ENCODE results near the gene FTSJ3.
"Not testable (repeated sequence)": the region's sequence is repeated elsewhere in the genome, so short reads cannot be mapped to it uniquely, and the experiment has no call there.

The FTSJ3 gene, protein sequence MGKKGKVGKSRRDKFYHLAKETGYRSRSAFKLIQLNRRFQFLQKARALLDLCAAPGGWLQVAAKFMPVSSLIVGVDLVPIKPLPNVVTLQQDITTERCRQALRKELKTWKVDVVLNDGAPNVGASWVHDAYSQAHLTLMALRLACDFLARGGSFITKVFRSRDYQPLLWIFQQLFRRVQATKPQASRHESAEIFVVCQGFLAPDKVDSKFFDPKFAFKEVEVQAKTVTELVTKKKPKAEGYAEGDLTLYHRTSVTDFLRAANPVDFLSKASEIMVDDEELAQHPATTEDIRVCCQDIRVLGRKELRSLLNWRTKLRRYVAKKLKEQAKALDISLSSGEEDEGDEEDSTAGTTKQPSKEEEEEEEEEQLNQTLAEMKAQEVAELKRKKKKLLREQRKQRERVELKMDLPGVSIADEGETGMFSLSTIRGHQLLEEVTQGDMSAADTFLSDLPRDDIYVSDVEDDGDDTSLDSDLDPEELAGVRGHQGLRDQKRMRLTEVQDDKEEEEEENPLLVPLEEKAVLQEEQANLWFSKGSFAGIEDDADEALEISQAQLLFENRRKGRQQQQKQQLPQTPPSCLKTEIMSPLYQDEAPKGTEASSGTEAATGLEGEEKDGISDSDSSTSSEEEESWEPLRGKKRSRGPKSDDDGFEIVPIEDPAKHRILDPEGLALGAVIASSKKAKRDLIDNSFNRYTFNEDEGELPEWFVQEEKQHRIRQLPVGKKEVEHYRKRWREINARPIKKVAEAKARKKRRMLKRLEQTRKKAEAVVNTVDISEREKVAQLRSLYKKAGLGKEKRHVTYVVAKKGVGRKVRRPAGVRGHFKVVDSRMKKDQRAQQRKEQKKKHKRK

DNA sequence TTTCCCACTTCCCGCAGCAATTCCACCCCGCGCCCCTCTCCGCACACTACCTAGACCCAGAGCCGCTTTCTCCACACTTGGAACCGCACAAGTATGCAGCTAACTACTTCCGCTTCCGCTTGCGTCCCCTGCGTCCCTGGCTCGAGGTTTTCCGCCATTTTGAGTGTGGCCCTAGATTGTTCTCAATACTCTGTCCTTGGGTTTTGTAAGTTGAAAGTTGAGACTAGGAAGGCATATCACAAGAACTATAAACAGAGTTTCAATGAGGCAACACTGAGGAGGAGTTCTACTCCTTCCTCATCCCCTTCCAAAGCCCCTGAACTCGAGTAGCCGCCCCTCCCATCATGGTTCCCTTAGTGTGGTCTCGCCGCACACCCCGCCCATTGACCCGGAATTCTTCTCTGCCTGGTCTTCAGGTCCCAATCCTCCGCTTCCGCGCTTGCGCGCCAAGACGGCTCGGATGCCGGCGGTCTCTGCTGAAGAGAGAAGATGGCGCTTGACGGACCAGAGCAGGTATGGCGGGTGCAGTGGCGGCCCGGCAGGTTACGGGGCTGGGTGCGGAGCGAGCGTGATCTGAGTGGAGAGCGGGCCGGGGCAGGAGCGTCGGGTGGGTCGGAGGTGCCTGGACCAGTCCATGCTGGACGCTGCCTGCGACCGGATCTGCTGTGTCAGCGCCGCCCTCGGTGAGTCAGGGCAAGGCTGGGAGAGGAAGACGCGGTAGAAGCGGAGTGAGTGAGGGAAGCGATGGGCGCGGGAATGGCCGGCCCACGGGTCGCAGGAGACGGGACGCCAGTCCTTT, at the start of gene FTSJ3, which contains the start of gene PSMC5:
FTSJ3 (minus strand) TSS at position 662 of the 799 bp plus-strand sequence. CDS start 761 bp downstream, outside the sequence.
PSMC5 (plus strand) TSS at position 430 of the 799 bp plus-strand sequence; CDS start at position 490, 60 bp downstream.
- peak; percentile 94 for DNase-seq (ENCODE audit: low read depth)

DNA sequence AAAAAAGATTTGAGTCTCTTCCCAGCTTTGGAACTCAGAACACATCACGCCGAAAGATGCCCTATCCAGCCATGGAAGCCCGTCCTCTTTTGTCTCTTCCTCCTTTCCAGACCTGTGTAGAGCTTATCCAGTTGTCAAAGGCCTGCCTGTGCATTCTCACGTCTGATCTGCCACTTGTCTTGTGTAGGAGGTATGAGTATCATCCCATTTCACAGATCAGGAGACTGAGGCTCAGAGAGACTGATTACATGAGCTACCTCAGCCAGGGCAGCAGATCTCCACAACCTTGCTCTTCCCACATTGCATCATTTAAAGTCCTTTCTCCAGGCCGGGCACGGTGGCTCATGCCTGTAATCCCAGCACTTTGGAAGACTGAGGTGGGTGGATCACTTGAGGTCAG, 47.2 kb upstream of the FTSJ3 start:
- DNase-seq (ENCODE audit: low read depth): not testable (repeated sequence)

DNA sequence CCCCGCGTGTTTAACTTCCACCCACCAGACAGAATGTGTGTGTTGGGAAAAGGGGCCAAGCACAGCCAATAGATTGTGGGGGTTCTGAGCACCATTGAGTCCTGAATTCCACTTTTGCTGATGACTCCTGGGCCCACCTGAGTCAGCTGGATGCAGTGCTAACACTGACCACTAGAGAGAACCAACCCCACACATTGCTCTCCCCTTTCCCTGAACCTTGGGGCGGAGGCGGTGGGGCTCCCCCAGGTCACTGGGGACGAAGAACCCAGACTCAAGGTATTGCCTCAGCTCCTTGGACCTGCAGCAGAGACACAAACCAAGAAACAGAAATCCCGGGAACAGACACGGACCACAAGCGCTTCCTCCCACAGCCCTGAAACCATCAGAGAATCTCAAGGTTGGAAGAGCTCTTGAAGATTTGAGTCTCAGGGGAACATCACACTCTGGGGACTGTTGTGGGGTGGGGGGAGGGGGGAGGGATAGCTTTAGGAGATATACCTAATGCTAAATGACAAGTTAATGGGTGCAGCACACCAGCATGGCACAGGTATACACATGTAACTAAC, 46.7 kb upstream of the FTSJ3 start:
- DNase-seq (ENCODE audit: low read depth): not testable (repeated sequence)

DNA sequence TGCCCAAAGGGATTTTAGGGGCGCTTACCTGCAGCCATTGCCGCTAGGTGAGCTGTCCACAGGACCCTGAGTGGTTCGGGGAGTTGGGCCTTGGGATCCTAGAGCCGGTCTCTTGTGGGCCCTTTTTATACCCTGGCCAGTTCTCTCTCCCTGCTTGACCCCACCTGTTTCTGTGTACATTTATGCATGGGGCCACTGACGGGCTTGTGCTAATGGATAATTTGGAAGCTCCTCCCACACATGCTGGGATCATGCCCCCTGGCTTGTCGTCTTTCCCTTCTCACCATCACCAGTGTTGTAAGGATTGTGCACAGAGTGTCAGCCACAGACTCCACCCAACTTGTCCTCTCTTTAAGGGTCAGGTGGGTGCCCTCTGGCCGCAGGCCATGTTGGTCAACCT, 46.1 kb upstream of the FTSJ3 start, which contains the start of gene CSH2:
CSH2 (minus strand) TSS at position 101 of the 400 bp plus-strand sequence; CDS start at position 38, 63 bp downstream.
- DNase-seq (ENCODE audit: low read depth): not testable (repeated sequence)

DNA sequence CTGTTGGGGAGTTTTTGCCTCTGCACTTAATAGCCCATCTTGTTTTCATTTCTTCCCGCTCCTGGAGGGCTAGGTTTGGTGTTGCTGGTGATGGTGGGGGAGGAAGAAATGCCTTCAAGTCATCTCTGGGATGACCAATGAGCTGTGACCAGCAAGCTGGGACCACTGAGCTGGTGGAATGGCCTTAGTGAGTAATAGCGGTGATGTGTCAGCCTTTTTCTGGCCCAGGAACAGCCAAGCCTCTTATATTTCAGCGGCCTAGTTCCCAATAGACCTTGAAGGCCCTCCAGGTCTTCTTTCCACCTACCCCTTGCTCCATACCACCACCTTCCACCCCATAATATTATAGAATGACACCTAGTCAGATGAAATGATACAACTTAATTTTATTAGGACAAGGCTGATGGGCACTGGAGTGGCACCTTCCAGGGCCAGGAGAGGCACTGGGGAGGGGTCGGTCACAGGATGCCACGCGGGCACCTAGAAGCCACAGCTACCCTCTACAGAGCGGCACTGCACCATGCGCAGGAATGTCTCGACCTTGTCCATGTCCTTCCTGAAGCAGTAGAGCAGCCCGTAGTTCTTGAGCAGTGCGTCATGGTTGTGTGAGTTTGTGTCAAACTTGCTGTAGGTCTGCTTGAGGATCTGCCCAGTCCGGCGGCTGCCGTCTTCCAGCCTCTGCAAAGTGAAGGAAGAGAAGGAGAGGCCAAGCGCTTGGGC, 44.3 kb upstream of the FTSJ3 start:
- not testable (repeated sequence) for DNase-seq (ENCODE audit: low read depth)

DNA sequence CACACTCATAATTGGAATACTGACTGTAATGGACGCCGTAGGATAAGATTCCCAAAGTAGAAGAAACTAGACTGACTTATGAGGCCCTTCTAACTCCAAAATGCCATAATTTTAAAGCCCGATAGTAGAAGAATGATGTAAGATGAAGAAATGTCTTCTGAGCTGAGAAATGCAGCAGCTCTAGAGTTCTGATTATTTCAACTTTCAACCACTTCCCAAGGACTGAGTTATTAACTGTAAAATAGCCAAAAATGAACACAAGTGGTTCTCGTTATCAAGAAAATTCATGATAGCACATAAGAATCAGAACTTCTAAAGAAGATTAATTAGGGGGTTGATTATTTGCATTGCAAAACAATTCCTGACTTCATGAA, 42.8 kb upstream of the FTSJ3 start:
- not testable (repeated sequence) for DNase-seq (ENCODE audit: low read depth)

DNA sequence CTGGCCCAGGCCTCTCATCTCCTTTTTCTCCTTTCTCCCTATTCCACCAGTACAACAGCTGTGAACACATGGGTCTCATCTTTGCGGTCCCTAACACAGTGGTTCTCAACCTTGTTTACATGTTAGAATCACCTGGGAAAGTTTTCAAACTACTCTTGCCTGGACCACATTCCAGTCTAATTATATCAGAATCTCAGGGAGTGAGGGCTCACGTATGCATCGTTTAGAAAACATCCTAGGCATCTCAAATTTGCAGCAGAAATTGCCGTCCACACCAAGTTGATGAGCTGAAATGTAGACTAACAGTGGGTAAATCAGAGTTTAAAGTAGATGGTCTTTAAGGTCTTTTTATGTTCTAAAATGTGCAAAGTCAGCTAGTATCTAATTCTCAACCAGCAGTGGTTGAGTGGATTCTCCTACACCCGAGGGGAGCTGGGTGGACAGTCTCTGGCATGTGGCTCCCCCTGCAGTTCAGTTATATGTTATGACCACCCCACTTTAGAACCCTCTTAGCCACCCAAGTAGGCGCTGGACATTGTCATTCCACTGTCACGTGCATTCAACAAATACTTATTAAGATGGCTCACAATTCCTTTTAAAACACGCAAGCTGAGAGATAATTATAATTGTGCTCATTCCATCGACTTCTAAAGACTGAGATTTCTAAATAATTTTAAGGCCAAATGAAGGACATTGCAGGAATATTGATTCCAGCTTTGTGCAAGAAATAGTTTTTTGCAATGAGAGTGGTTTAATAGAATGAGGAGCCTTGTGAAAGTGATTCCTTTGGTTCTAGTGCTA, 42.2 kb upstream of the FTSJ3 start:
- not testable (repeated sequence) for DNase-seq (ENCODE audit: low read depth)

DNA sequence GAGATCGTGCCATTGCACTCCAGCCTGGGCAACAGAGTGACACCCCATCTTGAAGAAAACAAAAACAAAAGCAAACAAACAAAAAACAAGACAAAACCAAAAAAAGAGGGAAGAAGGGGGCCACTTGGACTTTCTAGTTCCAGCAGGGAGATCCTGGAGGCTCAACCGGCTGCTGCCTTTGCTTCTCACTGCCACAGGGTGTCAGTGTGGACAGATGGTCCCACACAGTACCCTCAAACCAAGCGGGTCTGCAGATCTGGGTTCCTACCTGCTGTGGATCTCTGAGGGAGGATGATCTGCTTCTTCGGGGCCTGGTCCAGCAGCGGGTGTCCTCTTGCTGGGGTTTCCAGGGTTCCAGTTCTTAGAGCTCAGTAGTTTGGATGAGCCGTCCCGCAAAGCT, 39.2 kb upstream of the FTSJ3 start:
- not testable (repeated sequence) for DNase-seq (ENCODE audit: low read depth)

DNA sequence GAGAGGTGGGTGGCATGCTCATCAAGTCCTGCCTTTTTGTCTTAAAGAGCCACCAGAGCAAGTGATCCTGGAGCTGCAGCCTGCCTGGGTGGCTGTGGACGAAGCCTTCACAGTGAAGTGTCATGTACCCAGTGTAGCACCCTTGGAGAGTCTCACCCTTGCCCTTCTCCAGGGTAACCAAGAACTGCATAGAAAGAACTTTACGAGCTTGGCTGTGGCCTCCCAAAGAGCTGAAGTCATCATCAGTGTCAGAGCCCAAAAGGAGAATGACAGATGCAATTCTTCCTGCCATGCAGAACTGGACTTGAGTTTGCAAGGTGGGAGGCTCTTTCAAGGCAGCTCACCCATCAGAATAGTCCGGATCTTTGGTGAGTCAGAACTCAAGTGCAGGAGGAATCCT, 31.8 kb upstream of the FTSJ3 start:
- no peak for DNase-seq (ENCODE audit: low read depth)

DNA sequence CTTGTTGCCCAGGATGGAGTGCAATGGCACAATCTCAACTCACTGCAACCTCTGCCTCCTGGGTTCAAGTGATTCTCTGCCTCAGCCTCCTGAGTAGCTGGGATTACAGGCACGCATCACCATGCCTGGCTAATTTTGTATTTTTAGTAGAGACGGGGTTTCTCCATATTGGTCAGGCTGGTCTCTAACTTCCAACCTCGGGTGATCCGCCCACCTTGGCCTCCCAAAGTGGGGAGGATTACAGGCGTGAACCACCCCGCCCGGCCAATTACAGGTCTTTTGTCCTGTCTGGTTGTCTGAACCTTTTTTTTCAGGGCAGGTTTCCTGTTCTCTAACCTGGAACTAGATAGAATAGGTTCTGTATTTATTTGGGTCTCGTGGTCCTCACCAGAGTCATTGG, 29.0 kb upstream of the FTSJ3 start:
- not testable (repeated sequence) for DNase-seq (ENCODE audit: low read depth)

DNA sequence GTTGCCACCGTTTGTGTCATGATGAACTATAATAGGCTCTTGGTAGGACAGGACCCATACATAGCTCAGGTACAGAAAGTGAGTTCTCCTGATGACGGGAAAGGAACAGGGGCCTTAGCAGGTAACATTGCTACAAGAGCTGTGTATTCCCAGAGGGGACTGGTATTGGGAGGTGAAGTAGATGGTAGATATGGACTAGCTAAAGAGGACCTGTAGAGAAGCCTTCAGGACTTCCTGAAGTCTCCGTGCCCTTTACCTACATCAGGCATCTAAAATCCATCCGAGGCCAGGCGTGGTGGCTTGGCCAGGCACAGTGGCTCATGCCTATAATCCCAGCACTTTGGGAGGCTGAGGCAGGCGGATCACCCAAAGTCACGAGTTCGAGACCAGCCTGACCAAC, 27.7 kb upstream of the FTSJ3 start:
- no peak for DNase-seq (ENCODE audit: low read depth)

DNA sequence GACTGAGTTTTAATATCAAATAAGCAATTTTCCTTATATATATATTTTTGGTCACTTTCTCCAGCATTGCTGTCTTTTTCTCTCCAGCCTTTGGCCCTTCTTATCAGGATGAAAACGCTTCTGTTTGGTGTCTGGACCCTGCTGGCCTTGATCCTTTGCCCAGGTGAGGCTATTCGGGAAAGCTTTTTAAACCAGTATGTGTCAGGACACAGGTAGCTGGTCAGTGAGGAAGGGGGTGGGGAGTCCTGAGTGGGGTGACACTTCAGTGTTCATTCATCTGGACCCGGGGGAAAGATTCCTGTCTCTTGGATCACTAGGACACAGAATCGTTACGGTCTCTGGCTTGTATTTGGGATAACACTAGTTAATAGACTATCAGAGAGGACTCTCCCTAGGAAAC, 27.2 kb upstream of the FTSJ3 start:
- no peak for DNase-seq (ENCODE audit: low read depth)

DNA sequence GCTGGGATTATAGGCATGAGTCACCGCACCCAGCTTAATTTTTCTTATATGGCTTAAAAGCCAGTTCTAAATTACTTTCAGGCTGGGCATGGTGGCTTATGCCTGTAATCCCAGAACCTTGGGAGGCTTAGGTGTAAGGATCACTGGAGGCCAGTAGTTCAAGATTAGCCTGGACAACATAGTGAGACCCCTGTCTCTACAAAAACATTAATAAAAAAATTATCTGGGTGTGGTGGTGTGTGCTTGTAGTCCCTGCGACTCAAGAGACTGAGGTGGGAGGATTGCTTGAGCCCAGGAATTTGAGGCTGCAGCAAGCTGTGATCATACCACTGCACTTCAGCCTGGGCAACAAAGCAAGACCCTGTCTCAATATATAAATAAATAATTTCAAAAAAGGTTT, 25.8 kb upstream of the FTSJ3 start:
- DNase-seq (ENCODE audit: low read depth): no peak

DNA sequence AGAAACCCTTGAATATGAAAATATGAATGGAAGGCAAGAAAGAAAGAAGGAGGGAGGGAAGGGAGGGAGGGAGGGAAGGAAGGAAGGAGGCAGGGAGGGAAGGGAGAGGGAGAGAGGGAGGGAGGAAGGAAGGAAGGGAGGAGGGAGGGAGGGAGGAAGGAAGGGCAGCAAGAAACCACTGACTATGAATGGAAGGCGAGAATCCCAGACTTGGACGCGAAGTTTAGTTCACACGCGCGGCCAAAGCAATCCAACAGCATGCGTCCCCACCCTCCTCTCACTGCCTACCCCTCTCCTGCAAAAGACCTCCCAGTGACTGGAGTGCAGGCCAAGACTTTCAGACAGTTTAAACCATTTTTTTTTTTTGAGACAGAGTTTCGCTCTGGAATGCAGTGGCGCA, 22.9 kb upstream of the FTSJ3 start:
- no peak for DNase-seq (ENCODE audit: low read depth)

DNA sequence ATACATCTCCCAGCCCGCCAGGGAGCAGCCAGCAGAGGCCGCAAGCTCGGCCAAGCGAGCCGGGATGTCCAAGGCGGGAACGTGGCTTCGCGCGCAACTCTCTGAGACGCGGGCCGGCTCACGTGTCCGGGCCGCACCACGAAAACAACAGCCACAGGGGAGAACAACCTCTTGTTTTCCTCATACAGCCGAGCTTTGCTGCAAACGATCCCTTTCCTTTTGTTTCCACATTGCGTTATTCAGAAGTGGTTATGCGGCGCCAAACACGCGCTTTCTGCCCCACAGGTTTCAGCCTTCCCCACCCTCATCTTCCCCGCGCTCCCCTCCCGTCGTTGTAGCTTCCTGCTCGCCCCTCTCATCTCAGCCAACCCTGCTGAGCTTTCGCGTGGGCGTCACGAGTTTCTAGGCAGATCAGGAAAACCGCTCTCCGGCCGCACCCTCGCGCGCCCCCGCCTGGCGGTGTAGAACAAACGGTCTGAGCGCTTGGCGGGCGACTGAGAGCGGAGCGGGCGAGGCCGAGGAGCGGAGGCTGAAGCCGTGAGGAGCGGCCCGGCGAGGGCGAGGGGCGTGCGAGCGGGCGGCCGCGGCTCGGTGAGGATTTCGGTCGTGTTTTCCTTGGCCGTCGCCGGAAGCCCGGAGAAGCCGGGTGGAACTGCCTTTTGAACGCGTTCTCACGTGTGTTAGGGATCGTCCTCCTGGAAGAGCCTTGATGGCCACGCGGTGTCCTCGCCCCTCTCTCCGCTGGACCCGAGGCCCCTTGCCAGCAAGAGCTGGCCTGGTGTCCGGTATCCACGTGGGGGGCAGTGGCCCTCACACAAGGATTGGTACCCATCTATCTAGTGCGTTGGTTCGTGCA, 21.6 kb upstream of the FTSJ3 start:
- DNase-seq (ENCODE audit: low read depth): peak; percentile 93

DNA sequence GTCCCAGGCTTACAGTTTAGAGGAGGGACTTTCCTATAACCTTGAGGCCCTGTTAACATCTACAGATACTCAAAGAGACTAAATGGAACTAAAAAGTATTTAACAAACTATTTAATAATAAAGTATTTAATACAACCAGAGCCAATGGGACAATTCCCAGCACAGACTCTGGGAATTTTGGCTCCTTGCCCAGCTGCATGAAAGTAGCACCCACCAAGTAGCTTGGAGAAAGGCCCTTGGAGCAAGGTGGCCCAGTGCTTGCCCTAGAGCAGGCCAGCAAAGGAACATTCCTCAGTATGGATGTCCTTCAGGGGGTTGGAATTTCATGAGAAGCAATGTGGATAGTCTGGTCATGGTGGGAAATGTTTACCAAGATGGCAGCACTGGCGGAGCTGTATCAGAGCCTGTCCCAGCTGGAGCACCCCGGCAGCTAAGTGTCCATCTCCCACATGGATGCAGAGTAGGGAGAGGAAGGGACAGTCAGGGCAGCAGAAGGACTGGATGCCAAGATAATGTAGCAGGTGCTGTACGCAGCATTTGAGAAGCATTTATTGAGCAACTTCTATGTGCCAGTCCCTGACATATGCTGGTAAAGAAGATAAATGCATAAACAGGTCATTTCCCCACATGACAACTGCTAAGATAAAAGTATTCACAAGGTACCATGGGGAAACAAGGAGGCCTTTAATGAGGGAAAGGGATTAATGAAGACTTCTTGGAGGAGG, 20.2 kb upstream of the FTSJ3 start:
- no peak for DNase-seq (ENCODE audit: low read depth)

DNA sequence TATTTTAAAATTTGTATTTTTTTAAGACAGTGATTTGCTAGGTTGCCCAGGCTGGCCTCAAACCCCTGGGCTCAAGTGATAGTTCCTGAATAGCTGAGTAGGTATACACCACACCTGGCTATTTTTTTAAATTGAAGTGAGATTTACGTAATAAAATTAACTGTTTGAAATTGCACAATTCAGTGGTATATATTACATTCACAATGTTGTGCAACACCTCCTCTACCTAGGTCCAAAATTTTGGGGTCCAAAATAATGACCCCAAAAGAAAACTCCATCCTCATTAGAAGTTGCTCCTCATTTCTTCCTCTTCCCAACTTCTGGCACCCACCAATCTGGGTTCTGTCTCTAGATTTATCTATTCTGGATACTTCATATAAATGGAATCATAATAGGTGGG, 18.0 kb upstream of the FTSJ3 start:
- DNase-seq (ENCODE audit: low read depth): no peak

DNA sequence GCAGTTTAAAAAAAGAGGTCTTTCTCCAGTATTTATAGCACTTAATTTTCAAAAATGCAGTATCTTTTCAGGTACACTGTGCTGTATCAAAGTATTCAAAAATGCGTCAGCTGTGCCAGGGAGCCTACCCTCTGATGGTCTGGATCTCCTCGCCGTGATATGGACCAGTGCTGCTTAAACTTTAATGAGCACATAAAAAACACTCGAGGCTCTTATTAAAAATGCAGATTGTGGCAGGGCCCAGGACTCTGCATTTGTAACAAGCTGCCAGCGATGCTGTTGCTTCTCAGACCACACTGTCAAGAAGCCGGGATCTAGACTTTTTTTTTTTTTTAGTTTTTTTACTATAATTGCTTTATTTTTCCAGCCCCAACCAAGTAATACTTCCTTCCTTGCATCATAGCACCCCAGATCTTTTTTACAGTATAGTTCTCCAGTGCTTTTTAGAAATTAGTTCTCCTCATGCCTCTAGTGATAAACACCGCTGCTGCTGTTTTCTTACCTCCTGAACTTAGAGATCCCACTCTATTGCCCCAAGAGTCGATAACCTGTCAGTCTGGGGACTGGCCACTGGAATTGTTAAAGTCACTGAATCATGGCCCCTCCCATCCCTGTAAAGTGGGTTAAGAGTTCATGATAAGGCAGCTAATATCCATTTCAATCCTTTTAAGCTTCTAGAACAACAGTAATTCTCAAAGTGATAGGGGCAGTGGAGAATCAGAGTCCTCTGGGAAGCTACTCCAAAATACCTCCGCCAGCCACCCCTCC, 16.6 kb upstream of the FTSJ3 start:
- no peak for DNase-seq (ENCODE audit: low read depth)

All from HS-5 (cell line).